A673 (cell line): ENCODE data around the gene C2CD3. TPM values are rescaled to one million over a fixed set of nuclear protein-coding genes. Genes with fewer than 3 reads are reported as not detected.

Experiments used
- BruUV-seq: library from RNA; stranded (reverse); fragments of 400-500 nt; replicated peaks from 2 replicates; lab custom pipeline; 2021; lab: Mats Ljungman, UMichigan
- CTCF ChIA-PET: fragments of 300-600 bp; sonication (Branson Sonifier 250); formaldehyde crosslinking; loops from one replicate; lab custom pipeline; 2022; ENCODE audit warnings: antibody characterized with exemption; lab: Charles Lee
- POLR2A ChIA-PET: fragments of 300-600 bp; sonication (Branson Sonifier 250); formaldehyde crosslinking; loops from one replicate; lab custom pipeline; 2022; ENCODE audit warnings: antibody characterized with exemption; ENCODE audit not compliant: low non-redundant PET; lab: Charles Lee
- DNase-seq: peaks from one replicate; pipeline ENCODE4 v3.0.0-alpha.2; 2015; ENCODE audit warnings: low spot score
- H3K27ac ChIP-seq: fragments of 200-600 bp; sonication (generic); 2 replicates; pipeline ENCODE4 v1.5.1; 2016; ENCODE audit warnings: mixed run types, low read depth, mild to moderate bottlenecking, mixed read lengths, antibody characterized with exemption, low read length; ENCODE audit not compliant: poor library complexity, severe bottlenecking
- H3K27me3 ChIP-seq: fragments of 200-600 bp; sonication (generic); replicated peaks from 2 replicates; pipeline ENCODE4 v1.6.1; 2017; ENCODE audit warnings: mixed run types, low read depth, mild to moderate bottlenecking, mixed read lengths, antibody characterized with exemption, low read length; ENCODE audit not compliant: insufficient read depth, poor library complexity
- H3K36me3 ChIP-seq: fragments of 200-600 bp; sonication (generic); 2 replicates; pipeline ENCODE4 v1.6.1; 2016; ENCODE audit warnings: mixed run types, mild to moderate bottlenecking, mixed read lengths, antibody characterized with exemption, low read length; ENCODE audit not compliant: insufficient read depth, poor library complexity, severe bottlenecking
- H3K4me1 ChIP-seq: fragments of 200-600 bp; sonication (generic); 2 replicates; pipeline ENCODE4 v1.6.1; 2017; ENCODE audit warnings: mixed run types, mild to moderate bottlenecking, mixed read lengths, antibody characterized with exemption, low read length; ENCODE audit not compliant: insufficient read depth, poor library complexity, severe bottlenecking
- H3K4me3 ChIP-seq: fragments of 200-600 bp; sonication (generic); 2 replicates; pipeline ENCODE4 v1.5.1; 2016; ENCODE audit warnings: low read depth, mixed run types, mild to moderate bottlenecking, mixed read lengths, low read length; ENCODE audit not compliant: poor library complexity, severe bottlenecking
- H3K9me3 ChIP-seq: fragments of 200-600 bp; sonication (generic); 2 replicates; pipeline ENCODE4 v1.6.1; 2016; ENCODE audit warnings: mixed run types, low read depth, mild to moderate bottlenecking, mixed read lengths, antibody characterized with exemption, low read length; ENCODE audit not compliant: poor library complexity, severe bottlenecking
- CTCF ChIP-seq: fragments of 300-800, 200-600 bp; sonication (generic); conservative IDR thresholded peaks from 2 replicates; pipeline ENCODE4 v1.5.1; 2017; ENCODE audit warnings: low read depth, mild to moderate bottlenecking, antibody characterized with exemption, low read length, moderate library complexity, mixed read lengths
- EZH2 ChIP-seq: fragments of 200-600 bp; sonication (generic); IDR thresholded peaks from 2 replicates; pipeline ENCODE4 v1.6.1; 2017; ENCODE audit warnings: borderline replicate concordance, low read depth, mild to moderate bottlenecking, mixed read lengths, antibody characterized with exemption, low read length; ENCODE audit not compliant: poor library complexity, severe bottlenecking
- intact Hi-C: fragments of 100-400 bp; cut with micrococcal nuclease; formaldehyde crosslinking; loops from one replicate; pipeline ENCODE4 v1.10.0; 2022; ENCODE audit not compliant: unreplicated experiment
- total RNA-seq: library from RNA; stranded (reverse); gene quantifications from 2 replicates; pipeline ENCODE4 v1.2.3, GENCODE V29; 2021

The C2CD3 gene
- total RNA-seq, 1 experiment from 2014 or later, result 49.1 TPM

DNA sequence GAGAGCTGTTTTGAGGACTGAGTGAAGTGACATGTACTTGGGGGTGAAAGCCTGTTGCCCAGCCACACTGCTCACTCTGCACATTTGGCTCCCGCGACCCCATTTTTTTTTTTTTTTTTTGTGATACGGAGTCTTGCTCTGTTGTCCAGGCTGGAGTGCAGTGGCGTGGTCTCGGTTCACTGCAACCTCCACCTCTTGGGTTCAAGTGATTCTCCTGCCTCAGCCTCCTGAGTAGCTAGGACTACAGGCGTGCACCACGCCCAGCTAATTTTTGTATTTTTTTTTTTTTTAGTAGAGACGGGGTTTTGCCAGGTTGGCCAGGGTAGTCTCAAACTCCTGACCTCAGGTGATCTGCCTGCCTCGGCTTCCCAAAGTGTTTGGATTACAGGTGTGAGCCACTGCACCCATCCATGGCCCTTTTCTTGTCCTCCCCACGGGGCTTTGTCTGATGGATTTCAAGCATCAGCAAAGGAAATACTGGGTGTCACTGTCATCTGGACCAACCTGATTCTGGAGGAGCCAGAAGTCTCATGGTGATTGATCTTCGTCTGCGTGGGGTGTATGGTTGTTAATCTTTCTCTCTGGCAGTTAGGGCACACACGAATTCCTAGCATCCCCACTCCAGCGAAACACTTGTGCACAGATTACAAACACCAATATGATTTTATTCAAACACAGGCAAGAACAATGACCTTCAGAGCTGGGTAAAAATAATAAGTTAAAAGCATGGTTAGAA lies 158.6 kb downstream of the C2CD3 start:
- intact Hi-C loops, result no loop called here
- Histone ChIP-seq H3K4me3 (no peak overlapping the region), H3K27me3 (no peaks in the 10 kb centered on the region), H3K27ac (no peak overlapping the region), H3K36me3 (no peaks in the 10 kb centered on the region), H3K9me3 (no peaks in the 10 kb centered on the region), H3K4me1 (no peaks in the 10 kb centered on the region)
- no peak for DNase-seq
- POLR2A ChIA-PET, result no interaction called here
- BruUV-seq, result no TSS peak
- no peak for TF ChIP-seq CTCF
- TF ChIP-seq EZH2, result no peak
- CTCF ChIA-PET, result no interaction called here

GRCh38 chr11:74011360-74012073 lies 159.3 kb downstream of the C2CD3 start:
- Histone ChIP-seq H3K4me1 (no peaks in the 10 kb centered on the region), H3K36me3 (no peaks in the 10 kb centered on the region), H3K27ac (no peak overlapping the region), H3K27me3 (no peaks in the 10 kb centered on the region), H3K4me3 (no peak overlapping the region), H3K9me3 (no peaks in the 10 kb centered on the region)
- no TSS peak for BruUV-seq
- CTCF ChIA-PET, result no interaction called here
- POLR2A ChIA-PET, result no interaction called here
- no peak for TF ChIP-seq EZH2
- no peak for TF ChIP-seq CTCF
- DNase-seq, result no peak
- intact Hi-C loops, result no loop called here

- ChIA-PET CTCF (no interaction called here), POLR2A (no interaction called here)
- no peaks in the 10 kb centered on the region for H3K36me3 ChIP-seq
- intact Hi-C loops, result no loop called here
- no peaks in the 10 kb centered on the region for H3K4me1 ChIP-seq
- H3K4me3 ChIP-seq, result no peak overlapping the region
- BruUV-seq, result no TSS peak
- no peak for TF ChIP-seq CTCF
- no peak for TF ChIP-seq EZH2
- DNase-seq, result no peak
- no peaks in the 10 kb centered on the region for H3K9me3 ChIP-seq
- no peak overlapping the region for H3K27ac ChIP-seq
- no peaks in the 10 kb centered on the region for H3K27me3 ChIP-seq
Measured at GRCh38 chr11:74010306-74011300, 160.2 kb downstream of the C2CD3 start.
